HepG2 (cell line): ENCODE results near the gene WDR18. TPM values are rescaled to one million over a fixed set of nuclear protein-coding genes. Genes with fewer than 3 reads are reported as not detected.

Experiments
- BCL3 ChIP-seq: sonication (generic); formaldehyde crosslinking; IDR thresholded peaks from 2 replicates; pipeline ENCODE4 v1.5.1; 2020; ENCODE audit warnings: mild to moderate bottlenecking, missing genetic modification reagents, moderate library complexity
- CENPT ChIP-seq: sonication (generic); formaldehyde crosslinking; IDR thresholded peaks from 2 replicates; pipeline ENCODE4 v1.8.0; 2022; ENCODE audit warnings: low read depth, mild to moderate bottlenecking, moderate library complexity, missing genetic modification reagents
- DMAP1 ChIP-seq: IDR thresholded peaks from 2 replicates; pipeline ENCODE4 v1.6.1; 2016
- GATAD2A ChIP-seq: IDR thresholded peaks from 2 replicates; pipeline ENCODE4 v1.6.1; 2016
- HNRNPL ChIP-seq: fragments of 200-400 bp; formaldehyde crosslinking; IDR thresholded peaks from 2 replicates; pipeline ENCODE4 v1.6.1; 2017; ENCODE audit warnings: mild to moderate bottlenecking, low read depth, low read length
- KLF9 ChIP-seq: IDR thresholded peaks from 2 replicates; pipeline ENCODE4 v1.6.1; 2016; ENCODE audit warnings: low read depth
- MAX ChIP-seq: IDR thresholded peaks from 2 replicates; pipeline ENCODE4 v1.6.1; 2012; ENCODE audit warnings: inconsistent platforms
- NR2F2 ChIP-seq: IDR thresholded peaks from 2 replicates; pipeline ENCODE4 v1.6.1; 2012; ENCODE audit warnings: low read depth, inconsistent platforms, borderline replicate concordance
- RBFOX2 ChIP-seq: fragments of 200-400 bp; formaldehyde crosslinking; IDR thresholded peaks from 2 replicates; pipeline ENCODE4 v1.6.1; 2017; ENCODE audit warnings: low read depth, mild to moderate bottlenecking, low read length
- RNF219 ChIP-seq: sonication (generic); formaldehyde crosslinking; IDR thresholded peaks from 2 replicates; pipeline ENCODE4 v1.5.0; 2020; ENCODE audit warnings: mild to moderate bottlenecking, missing genetic modification reagents
- SIN3A ChIP-seq: IDR thresholded peaks from 2 replicates; pipeline ENCODE4 v1.6.1; 2011; ENCODE audit warnings: low read depth, mild to moderate bottlenecking, control low read depth, low read length, borderline replicate concordance
- TAF1 ChIP-seq: sonication (generic); formaldehyde crosslinking; IDR thresholded peaks from 2 replicates; pipeline ENCODE4 v1.4.0; 2020; ENCODE audit warnings: missing genetic modification reagents
- YY1 ChIP-seq: IDR thresholded peaks from 2 replicates; pipeline ENCODE4 v1.6.1; 2011; ENCODE audit warnings: low read length, low read depth, moderate library complexity, mild to moderate bottlenecking; ENCODE audit not compliant: insufficient read depth, insufficient replicate concordance
- ZFP90 ChIP-seq: sonication (generic); formaldehyde crosslinking; IDR thresholded peaks from 2 replicates; pipeline ENCODE4 v1.8.0; 2022; ENCODE audit warnings: missing genetic modification reagents, mild to moderate bottlenecking, inconsistent platforms, borderline replicate concordance
- ZHX2 ChIP-seq, 2 experiments: sonication (generic) in 1 of 2; formaldehyde crosslinking in 1 of 2; IDR thresholded peaks; 2 replicates each; pipeline versions ENCODE4 v1.6.1 to v1.9.0; 2014 to 2022; ENCODE audit warnings: antibody characterized with exemption in 1 of 2, borderline replicate concordance in 1 of 2, inconsistent platforms in 1 of 2, low read depth in 1 of 2, missing genetic modification reagents in 1 of 2
- ZNF441 ChIP-seq: sonication (generic); formaldehyde crosslinking; IDR thresholded peaks from 2 replicates; pipeline ENCODE4 v1.7.0; 2021; ENCODE audit warnings: missing genetic modification reagents, borderline replicate concordance
- ZNF567 ChIP-seq: sonication (generic); formaldehyde crosslinking; IDR thresholded peaks from 2 replicates; pipeline ENCODE4 v1.8.1; 2023; ENCODE audit warnings: mild to moderate bottlenecking, missing genetic modification reagents, borderline replicate concordance
- ZNF616 ChIP-seq: sonication (generic); formaldehyde crosslinking; IDR thresholded peaks from 2 replicates; pipeline ENCODE4 v1.5.0; 2020; ENCODE audit warnings: low read depth, mild to moderate bottlenecking, missing genetic modification reagents
- polyA plus RNA-seq, 8 experiments: library from polyadenylated mRNA; depleted of rRNA in 3 of 8; stranded (reverse) in 7 of 8; unstranded in 1 of 8; fragments of >200 nt; fragmentation: Illumina TruSeq in 4 of 8; extraction: Trizol in 4 of 8; gene quantifications; 2 replicates each; pipeline versions ENCODE4 v1.2.1 to v1.2.3, GENCODE V29; 2011 to 2016; ENCODE audit warnings: low read depth in 4 of 8, missing spikeins in 1 of 8, mixed read lengths in 1 of 8; ENCODE audit not compliant: insufficient read depth in 1 of 8
- total RNA-seq, 5 experiments: library from RNA; depleted of rRNA; stranded (reverse); fragments of >200 nt; fragmentation: Illumina TruSeq; extraction: Trizol; gene quantifications; 2 replicates each; pipeline ENCODE4 v1.2.3, GENCODE V29; 2016; ENCODE audit warnings: low read depth in 1 of 5

WDR18 gene
- total and polyA plus RNA-seq, 2 of the 13 experiments (the other 11 are each of a cell fraction or from before 2014, with no cell fraction given): 36.4 to 47.6 TPM

- TF ChIP-seq ZHX2 (IDR thresholded peaks at IDR 0.05; ENCODE audit: low read depth) (peak; percentile 81; the same call in 1 of the 2 replicates), ZHX2 (CRISPR knock-in tag; IDR thresholded peaks at IDR 0.05; ENCODE audit: borderline replicate concordance) (no peak), NR2F2 (no peak), ZNF567 (CRISPR knock-in tag) (no peak), KLF9 (no peak), RBFOX2 (peak; percentile 92), ZNF441 (CRISPR knock-in tag) (peak; percentile 36), RNF219 (CRISPR knock-in tag) (no peak), ZFP90 (CRISPR knock-in tag) (0 out of 2 replicates have a peak, but pooled peaks have one; percentile 66), TAF1 (CRISPR knock-in tag) (peak; percentile 91), HNRNPL (no peak), ZNF616 (0 out of 2 replicates have a peak, but pooled peaks have one; percentile 4), SIN3A (peak; percentile 60; the same call in 1 of the 2 replicates), DMAP1 (peak; percentile 70), YY1 (peak; percentile 97), GATAD2A (no peak), CENPT (CRISPR knock-in tag) (no peak), MAX (peak; percentile 59), BCL3 (no peak)
Measured at GRCh38 chr19:1020868-1021425, 36.8 kb downstream of the WDR18 start, which contains the start of gene TMEM259 (continued).
